ENCODE data around the gene CEP85L. TPM values are rescaled to one million over a fixed set of nuclear protein-coding genes. Genes with fewer than 3 reads are reported as not detected.

The CEP85L gene
- total RNA-seq, 4 donors from 2014 or later: 5.3 to 10.5 (median 8.7) TPM

DNA sequence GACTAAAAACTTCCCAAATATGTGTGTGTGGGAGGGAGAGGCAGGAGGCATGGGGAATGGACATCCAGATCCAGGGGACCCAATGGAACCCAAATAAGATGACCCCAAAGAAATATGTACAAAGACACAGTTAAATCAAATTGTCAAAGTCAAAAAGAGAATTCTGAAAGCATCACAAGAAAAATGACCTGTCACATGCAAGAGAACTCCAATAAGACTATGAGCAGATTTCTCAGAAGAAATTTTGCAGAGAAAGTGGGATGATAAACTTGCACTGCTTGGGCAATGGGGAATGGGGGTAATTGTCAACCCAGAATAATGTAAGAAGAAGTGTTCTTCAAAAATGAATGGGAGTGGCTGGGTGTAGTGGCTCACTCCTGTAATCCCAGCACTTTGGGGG lies 162.8 kb downstream of the CEP85L start:
- Histone ChIP-seq H3K36me3 (peaks cover 0 to 8% (median 3%) of the 10 kb centered on the region in 4 donors), H3K27ac (no peak overlapping the region), H3K4me3 (no peak overlapping the region), H3K9me3 (peaks cover 0 to 11% of the 10 kb centered on the region in 2 donors), H3K27me3 (no peaks in the 10 kb centered on the region), H3K4me1 (no peaks in the 10 kb centered on the region)
- in situ Hi-C loops (cut with MboI; ENCODE audit: low pct_ligation_motif_present in 1 of 4, low pct_unique_long_range_greater_than_20kb in 1 of 4, low sequenced_read_pairs in 3 of 4) (no loop called here), intact Hi-C loops (cut with DNase I; ENCODE audit: low total_unique reads) (no loop called here)
- TF ChIP-seq, protein P1, sequence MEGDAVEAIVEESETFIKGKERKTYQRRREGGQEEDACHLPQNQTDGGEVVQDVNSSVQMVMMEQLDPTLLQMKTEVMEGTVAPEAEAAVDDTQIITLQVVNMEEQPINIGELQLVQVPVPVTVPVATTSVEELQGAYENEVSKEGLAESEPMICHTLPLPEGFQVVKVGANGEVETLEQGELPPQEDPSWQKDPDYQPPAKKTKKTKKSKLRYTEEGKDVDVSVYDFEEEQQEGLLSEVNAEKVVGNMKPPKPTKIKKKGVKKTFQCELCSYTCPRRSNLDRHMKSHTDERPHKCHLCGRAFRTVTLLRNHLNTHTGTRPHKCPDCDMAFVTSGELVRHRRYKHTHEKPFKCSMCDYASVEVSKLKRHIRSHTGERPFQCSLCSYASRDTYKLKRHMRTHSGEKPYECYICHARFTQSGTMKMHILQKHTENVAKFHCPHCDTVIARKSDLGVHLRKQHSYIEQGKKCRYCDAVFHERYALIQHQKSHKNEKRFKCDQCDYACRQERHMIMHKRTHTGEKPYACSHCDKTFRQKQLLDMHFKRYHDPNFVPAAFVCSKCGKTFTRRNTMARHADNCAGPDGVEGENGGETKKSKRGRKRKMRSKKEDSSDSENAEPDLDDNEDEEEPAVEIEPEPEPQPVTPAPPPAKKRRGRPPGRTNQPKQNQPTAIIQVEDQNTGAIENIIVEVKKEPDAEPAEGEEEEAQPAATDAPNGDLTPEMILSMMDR (IDR thresholded peaks at IDR 0.05): no peak
- TF ChIP-seq POLR2AphosphoS5 (IDR thresholded peaks at IDR 0.05) (no peak), EP300 (IDR thresholded peaks at IDR 0.05; ENCODE audit: low read depth) (no peak), POLR2A (IDR thresholded peaks at IDR 0.05) (no peak)
- DNase-seq: no peak

DNA sequence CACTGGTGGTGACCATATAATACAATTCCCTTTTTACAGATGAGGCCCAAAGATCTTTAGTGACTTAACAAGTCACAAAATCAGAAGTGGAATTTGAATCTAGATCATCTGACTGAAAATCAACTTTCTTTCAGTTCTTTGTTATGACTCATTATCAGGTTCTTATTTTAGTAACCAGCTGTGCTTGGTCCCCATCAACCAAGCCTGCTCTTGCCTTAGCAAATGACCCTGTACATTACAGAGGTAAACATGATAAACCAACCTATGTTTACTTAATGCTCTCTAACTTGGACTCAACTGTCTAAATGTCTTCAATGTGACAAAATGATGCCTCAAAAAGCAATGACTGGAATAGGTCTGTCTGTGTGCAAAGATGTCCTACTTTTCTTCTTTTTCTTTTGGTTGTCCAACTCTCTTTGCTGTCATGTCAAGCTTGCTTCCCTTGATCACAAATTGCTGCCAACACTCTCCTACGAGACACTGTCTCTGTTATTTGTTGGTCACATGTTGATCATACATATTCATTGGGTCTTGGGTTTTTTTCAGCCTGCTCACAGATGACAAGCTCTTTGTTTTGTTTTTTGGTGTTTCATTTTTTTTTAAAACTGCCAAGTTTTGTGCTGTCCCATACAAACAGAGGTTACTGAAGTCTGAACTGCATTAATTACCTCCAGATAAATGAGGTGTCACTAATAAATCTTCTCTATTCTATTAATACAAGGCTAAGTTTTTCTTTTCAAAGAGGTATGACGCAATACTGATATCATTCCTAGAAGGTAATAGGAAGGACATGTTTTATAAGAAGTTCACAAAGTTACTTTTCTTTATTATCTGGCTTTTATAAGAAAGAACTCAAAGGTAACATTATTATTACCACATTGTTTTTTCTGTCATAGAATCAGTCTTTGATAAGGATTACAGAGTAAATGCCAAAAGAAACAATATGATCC lies 165.5 kb downstream of the CEP85L start:
- peaks cover 0 to 6% (median 2%) of the 10 kb centered on the region in 4 donors for H3K36me3 ChIP-seq
- TF ChIP-seq POLR2AphosphoS5 (IDR thresholded peaks at IDR 0.05): no peak
- no peak for TF ChIP-seq POLR2A (IDR thresholded peaks at IDR 0.05)
- TF ChIP-seq, protein P1 (IDR thresholded peaks at IDR 0.05): no peak
- no peak for TF ChIP-seq EP300 (IDR thresholded peaks at IDR 0.05; ENCODE audit: low read depth)
- in situ Hi-C loops (cut with MboI; ENCODE audit: low pct_ligation_motif_present in 1 of 4, low pct_unique_long_range_greater_than_20kb in 1 of 4, low sequenced_read_pairs in 3 of 4) (no loop called here), intact Hi-C loops (cut with DNase I; ENCODE audit: low total_unique reads) (no loop called here)
- DNase-seq: no peak
- peaks cover 0 to 11% of the 10 kb centered on the region in 2 donors for H3K9me3 ChIP-seq
- H3K27ac ChIP-seq: no peak overlapping the region
- H3K4me1 ChIP-seq: no peaks in the 10 kb centered on the region
- no peak overlapping the region for H3K4me3 ChIP-seq
- H3K27me3 ChIP-seq: no peaks in the 10 kb centered on the region
- 79 to 83% methylated on average over 2 of the region's 2 CpGs for WGBS, 2 donors (ENCODE audit: low coverage in 1 of 2)

DNA sequence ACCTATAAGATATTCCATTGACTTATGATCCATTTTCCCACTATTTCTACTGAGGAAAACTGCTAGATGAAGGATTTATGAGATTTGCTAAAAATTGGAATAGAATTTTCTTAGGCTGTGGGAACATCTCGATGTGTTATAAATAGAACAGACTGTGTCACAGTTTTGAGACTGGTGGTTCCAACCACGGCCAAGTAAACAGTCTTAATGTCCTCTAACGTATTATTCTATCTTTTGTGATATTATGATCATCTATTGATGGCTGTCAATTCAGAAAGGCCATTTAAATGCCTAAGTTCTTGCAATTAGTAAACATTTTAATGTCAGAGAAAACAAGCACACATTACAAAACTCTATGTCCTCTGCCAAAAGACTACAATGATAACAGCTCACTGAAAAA lies 174.8 kb downstream of the CEP85L start:
- TF ChIP-seq, protein P1 (IDR thresholded peaks at IDR 0.05): no peak
- TF ChIP-seq POLR2A (IDR thresholded peaks at IDR 0.05) (no peak), POLR2AphosphoS5 (IDR thresholded peaks at IDR 0.05) (no peak), EP300 (IDR thresholded peaks at IDR 0.05; ENCODE audit: low read depth) (no peak)
- intact Hi-C loops (cut with DNase I; ENCODE audit: low total_unique reads): no loop called here

DNA sequence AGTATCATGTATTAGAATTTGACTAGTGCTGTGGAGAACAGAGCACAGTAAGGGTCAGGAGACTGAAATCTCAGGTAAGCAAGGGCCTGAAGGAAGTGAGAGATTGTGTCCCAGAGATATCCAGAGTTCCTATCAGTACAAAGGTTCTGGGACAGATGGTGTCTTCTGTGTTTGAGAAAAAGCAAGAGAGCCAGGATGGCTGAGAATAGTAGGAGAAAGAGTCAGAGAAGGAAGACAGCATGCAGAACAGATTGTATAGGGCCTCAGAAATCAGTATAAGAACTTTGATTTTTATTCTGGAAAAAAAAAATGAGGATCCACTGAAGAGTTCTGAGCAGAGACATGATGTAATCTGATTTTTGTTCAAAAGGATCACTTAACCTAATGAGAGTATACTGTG lies 178.1 kb downstream of the CEP85L start:
- TF ChIP-seq EP300 (IDR thresholded peaks at IDR 0.05; ENCODE audit: low read depth) (no peak), POLR2A (IDR thresholded peaks at IDR 0.05) (no peak), POLR2AphosphoS5 (IDR thresholded peaks at IDR 0.05) (no peak)
- TF ChIP-seq, protein P1 (IDR thresholded peaks at IDR 0.05): no peak
- Histone ChIP-seq H3K36me3 (no peaks in the 10 kb centered on the region), H3K27me3 (no peaks in the 10 kb centered on the region), H3K4me3 (no peak overlapping the region), H3K4me1 (no peaks in the 10 kb centered on the region), H3K9me3 (no peaks in the 10 kb centered on the region), H3K27ac (no peak overlapping the region)
- DNase-seq: no peak
- in situ Hi-C loops (cut with MboI; ENCODE audit: low pct_ligation_motif_present in 1 of 4, low pct_unique_long_range_greater_than_20kb in 1 of 4, low sequenced_read_pairs in 3 of 4) (no loop called here), intact Hi-C loops (cut with DNase I; ENCODE audit: low total_unique reads) (no loop called here)

More for the DNA sequence above, 174.8 kb downstream of the CEP85L start:
- Histone ChIP-seq H3K36me3 (no peaks in the 10 kb centered on the region), H3K9me3 (no peaks in the 10 kb centered on the region), H3K4me1 (no peaks in the 10 kb centered on the region), H3K27me3 (no peaks in the 10 kb centered on the region), H3K4me3 (no peak overlapping the region), H3K27ac (no peak overlapping the region)
- WGBS, 2 donors (ENCODE audit: low coverage in 1 of 2): 74 to 79% methylated on average over 3 of the region's 3 CpGs
- DNase-seq: no peak
- in situ Hi-C loops (cut with MboI; ENCODE audit: low pct_ligation_motif_present in 1 of 4, low pct_unique_long_range_greater_than_20kb in 1 of 4, low sequenced_read_pairs in 3 of 4): no loop called here

All from transverse colon (tissue), 4 donors.